Trophoblast cell (in vitro differentiated cells and primary cell): ENCODE results near the gene ZNF366. TPM values are rescaled to one million over a fixed set of nuclear protein-coding genes. Genes with fewer than 3 reads are reported as not detected.

Experiments used
- DNase-seq, 2 donors: peaks; one replicate each; pipeline ENCODE4 v3.0.0-alpha.2; 2016
- H2AFZ ChIP-seq: 2 replicates; pipeline ENCODE4 v1.6.1; 2013; ENCODE audit warnings: low read length, moderate library complexity, mild to moderate bottlenecking; ENCODE audit not compliant: insufficient read depth, poor library complexity
- H2AK5ac ChIP-seq: 2 replicates; pipeline ENCODE4 v1.6.1; 2013; ENCODE audit warnings: mild to moderate bottlenecking, low read length
- H2BK120ac ChIP-seq: 2 replicates; pipeline ENCODE4 v1.6.1; 2013; ENCODE audit warnings: low read length, mild to moderate bottlenecking, moderate library complexity; ENCODE audit not compliant: insufficient read depth, poor library complexity
- H2BK12ac ChIP-seq: 2 replicates; pipeline ENCODE4 v1.6.1; 2013; ENCODE audit warnings: mild to moderate bottlenecking, low read length, moderate library complexity
- H2BK5ac ChIP-seq: 2 replicates; pipeline ENCODE4 v1.6.1; 2013; ENCODE audit warnings: low read length, low read depth, moderate library complexity, mild to moderate bottlenecking; ENCODE audit not compliant: poor library complexity
- H3K14ac ChIP-seq: 2 replicates; pipeline ENCODE4 v1.6.1; 2013; ENCODE audit warnings: mild to moderate bottlenecking, low read length
- H3K18ac ChIP-seq: 2 replicates; pipeline ENCODE4 v1.6.1; 2013; ENCODE audit warnings: mild to moderate bottlenecking, low read length
- H3K23ac ChIP-seq: 2 replicates; pipeline ENCODE4 v1.6.1; 2013; ENCODE audit warnings: low read length
- H3K27ac ChIP-seq: 2 replicates; pipeline ENCODE4 v1.5.1; 2013; ENCODE audit warnings: low read depth, mild to moderate bottlenecking, inconsistent platforms, low read length, moderate library complexity
- H3K27me3 ChIP-seq: 2 replicates; pipeline ENCODE4 v1.6.1; 2013; ENCODE audit warnings: inconsistent platforms, mild to moderate bottlenecking, low read length, moderate library complexity; ENCODE audit not compliant: insufficient read depth
- H3K36me3 ChIP-seq, 2 experiments: 1 replicate in 1 of 2; 2 replicates in 1 of 2; pipeline ENCODE4 v1.6.1; 2013; ENCODE audit warnings: low read length in 2 of 2, mild to moderate bottlenecking in 2 of 2, moderate library complexity in 1 of 2; ENCODE audit not compliant: insufficient read depth in 2 of 2, control insufficient read depth in 1 of 2
- H3K4ac ChIP-seq: 2 replicates; pipeline ENCODE4 v1.6.1; 2013; ENCODE audit warnings: low read depth, mild to moderate bottlenecking, low read length, moderate library complexity
- H3K4me1 ChIP-seq, 2 experiments: 1 replicate in 1 of 2; 2 replicates in 1 of 2; pipeline ENCODE4 v1.6.1; 2013; ENCODE audit warnings: low read length in 2 of 2, mild to moderate bottlenecking in 2 of 2, moderate library complexity in 1 of 2; ENCODE audit not compliant: insufficient read depth in 2 of 2, control insufficient read depth in 1 of 2
- H3K4me2 ChIP-seq: 2 replicates; pipeline ENCODE4 v1.6.1; 2013; ENCODE audit warnings: inconsistent platforms, mild to moderate bottlenecking, low read length, moderate library complexity
- H3K4me3 ChIP-seq: 2 replicates; pipeline ENCODE4 v1.5.1; 2013; ENCODE audit warnings: mild to moderate bottlenecking, low read depth, low read length, inconsistent platforms
- H3K79me1 ChIP-seq: one replicate; pipeline ENCODE4 v1.6.1; 2013; ENCODE audit warnings: low read length
- H3K79me2 ChIP-seq: 2 replicates; pipeline ENCODE4 v1.6.1; 2013; ENCODE audit warnings: low read length, mild to moderate bottlenecking; ENCODE audit not compliant: control insufficient read depth, insufficient read depth, poor library complexity
- H3K9ac ChIP-seq: 2 replicates; pipeline ENCODE4 v1.6.1; 2013; ENCODE audit warnings: mild to moderate bottlenecking, low read length
- H3K9me3 ChIP-seq: 2 replicates; pipeline ENCODE4 v1.6.1; 2013; ENCODE audit warnings: low read depth, mild to moderate bottlenecking, control low read depth, inconsistent platforms, low read length; ENCODE audit not compliant: insufficient read depth
- H4K12ac ChIP-seq: 2 replicates; pipeline ENCODE4 v1.6.1; 2013; ENCODE audit warnings: low read depth, mild to moderate bottlenecking, low read length, moderate library complexity
- H4K8ac ChIP-seq: 2 replicates; pipeline ENCODE4 v1.6.1; 2013; ENCODE audit warnings: low read depth, mild to moderate bottlenecking, low read length, moderate library complexity
- H4K91ac ChIP-seq: one replicate; pipeline ENCODE4 v1.6.1; 2013; ENCODE audit warnings: low read depth, mild to moderate bottlenecking, low read length, moderate library complexity
- WGBS: extraction: QIAGEN DNeasy Blood & Tissue Kit; methylation state at CpG from one replicate; pipeline ENCODE4 v1.1.7; 2013; ENCODE audit warnings: missing lambda C conversion rate; ENCODE audit not compliant: insufficient read length, insufficient coverage; ENCODE audit errors: extremely low coverage; 5-methylcytosine and 5-hydroxymethylcytosine counted together
- polyA plus RNA-seq: library from polyadenylated mRNA; stranded (reverse); fragments of 200-250 nt; gene quantifications from 2 replicates; pipeline ENCODE4 v1.2.3, GENCODE V29; 2013

Gene ZNF366, protein sequence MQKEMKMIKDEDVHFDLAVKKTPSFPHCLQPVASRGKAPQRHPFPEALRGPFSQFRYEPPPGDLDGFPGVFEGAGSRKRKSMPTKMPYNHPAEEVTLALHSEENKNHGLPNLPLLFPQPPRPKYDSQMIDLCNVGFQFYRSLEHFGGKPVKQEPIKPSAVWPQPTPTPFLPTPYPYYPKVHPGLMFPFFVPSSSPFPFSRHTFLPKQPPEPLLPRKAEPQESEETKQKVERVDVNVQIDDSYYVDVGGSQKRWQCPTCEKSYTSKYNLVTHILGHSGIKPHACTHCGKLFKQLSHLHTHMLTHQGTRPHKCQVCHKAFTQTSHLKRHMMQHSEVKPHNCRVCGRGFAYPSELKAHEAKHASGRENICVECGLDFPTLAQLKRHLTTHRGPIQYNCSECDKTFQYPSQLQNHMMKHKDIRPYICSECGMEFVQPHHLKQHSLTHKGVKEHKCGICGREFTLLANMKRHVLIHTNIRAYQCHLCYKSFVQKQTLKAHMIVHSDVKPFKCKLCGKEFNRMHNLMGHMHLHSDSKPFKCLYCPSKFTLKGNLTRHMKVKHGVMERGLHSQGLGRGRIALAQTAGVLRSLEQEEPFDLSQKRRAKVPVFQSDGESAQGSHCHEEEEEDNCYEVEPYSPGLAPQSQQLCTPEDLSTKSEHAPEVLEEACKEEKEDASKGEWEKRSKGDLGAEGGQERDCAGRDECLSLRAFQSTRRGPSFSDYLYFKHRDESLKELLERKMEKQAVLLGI
- 0.53 and 0.68 TPM in 2 replicates for polyA plus RNA-seq

DNA sequence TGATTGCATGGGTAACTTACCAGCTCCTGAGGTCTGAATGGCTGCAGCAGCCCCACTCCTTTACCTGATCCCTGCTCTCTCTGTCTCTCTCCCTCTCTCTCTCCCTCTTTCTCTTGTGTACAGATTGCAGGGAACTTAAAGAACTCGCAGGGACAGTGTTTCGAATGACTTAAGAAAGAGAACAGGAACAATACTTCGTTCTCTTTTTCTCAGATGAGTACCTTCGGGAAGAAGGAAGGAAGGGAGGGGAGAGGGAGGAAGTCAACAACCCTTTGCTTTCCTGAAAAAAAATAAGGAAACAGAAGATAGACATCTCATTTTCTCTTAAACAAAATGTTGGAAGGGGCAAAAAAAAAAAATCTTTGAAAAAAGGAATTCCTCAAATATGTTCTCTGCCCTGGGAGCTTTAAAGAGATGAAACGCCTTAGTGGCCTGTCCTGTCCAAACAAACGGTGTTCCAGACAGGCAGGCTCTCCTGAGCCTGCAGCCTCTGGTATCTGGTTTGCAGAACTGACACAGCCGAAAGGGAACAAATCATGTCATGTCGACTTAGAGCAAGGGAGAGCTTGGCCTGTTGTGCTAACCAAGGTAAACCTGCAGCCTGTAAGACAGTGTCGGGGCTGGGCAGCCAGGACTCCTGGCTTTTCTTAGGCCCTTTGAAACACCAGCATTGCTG is at the start of gene ZNF366:
Gene ZNF366 (minus strand): TSS at position 180 of the 676 bp plus-strand sequence. CDS start 45,914 bp downstream, outside the sequence.
- peaks cover 19 to 34% of the 10 kb centered on the region in 2 experiments for H3K4me1 ChIP-seq
- H2BK5ac ChIP-seq = peak within 1 kb of the TSS; percentile 88
- no peaks in the 10 kb centered on the region for H3K36me3 ChIP-seq
- DNase-seq = no peak
- peak within 1 kb of the TSS; percentile 91 for H3K27ac ChIP-seq
- peak within 1 kb of the TSS; percentile 90 for H2BK12ac ChIP-seq
- peak within 1 kb of the TSS; percentile 42 for H3K4ac ChIP-seq
- H4K91ac ChIP-seq = peak within 1 kb of the TSS; percentile 80
- no peak within 1 kb of the TSS for H3K9ac ChIP-seq
- no peaks in the 10 kb centered on the region for H3K27me3 ChIP-seq
- no peak within 1 kb of the TSS for H3K4me3 ChIP-seq
- H4K12ac ChIP-seq = peak within 1 kb of the TSS; percentile 35
- peak within 1 kb of the TSS; percentile 77 for H3K18ac ChIP-seq
- no peaks in the 10 kb centered on the region for H3K9me3 ChIP-seq
- H3K79me1 ChIP-seq = peaks cover 45% of the 10 kb centered on the region
- peak within 1 kb of the TSS; percentile 88 for H2AK5ac ChIP-seq
- H2BK120ac ChIP-seq = peak within 1 kb of the TSS; percentile 95
- H4K8ac ChIP-seq = peak within 1 kb of the TSS; percentile 86
- peak within 1 kb of the TSS; percentile 74 for H3K14ac ChIP-seq
- no peak within 1 kb of the TSS for H3K23ac ChIP-seq
- H3K79me2 ChIP-seq = peaks cover 6% of the 10 kb centered on the region
- no CpG with 5 or more reads among the region's 9 CpGs for WGBS
- H2AFZ ChIP-seq = peak within 1 kb of the TSS; percentile 39
- H3K4me2 ChIP-seq = peak within 1 kb of the TSS; percentile 2

DNA sequence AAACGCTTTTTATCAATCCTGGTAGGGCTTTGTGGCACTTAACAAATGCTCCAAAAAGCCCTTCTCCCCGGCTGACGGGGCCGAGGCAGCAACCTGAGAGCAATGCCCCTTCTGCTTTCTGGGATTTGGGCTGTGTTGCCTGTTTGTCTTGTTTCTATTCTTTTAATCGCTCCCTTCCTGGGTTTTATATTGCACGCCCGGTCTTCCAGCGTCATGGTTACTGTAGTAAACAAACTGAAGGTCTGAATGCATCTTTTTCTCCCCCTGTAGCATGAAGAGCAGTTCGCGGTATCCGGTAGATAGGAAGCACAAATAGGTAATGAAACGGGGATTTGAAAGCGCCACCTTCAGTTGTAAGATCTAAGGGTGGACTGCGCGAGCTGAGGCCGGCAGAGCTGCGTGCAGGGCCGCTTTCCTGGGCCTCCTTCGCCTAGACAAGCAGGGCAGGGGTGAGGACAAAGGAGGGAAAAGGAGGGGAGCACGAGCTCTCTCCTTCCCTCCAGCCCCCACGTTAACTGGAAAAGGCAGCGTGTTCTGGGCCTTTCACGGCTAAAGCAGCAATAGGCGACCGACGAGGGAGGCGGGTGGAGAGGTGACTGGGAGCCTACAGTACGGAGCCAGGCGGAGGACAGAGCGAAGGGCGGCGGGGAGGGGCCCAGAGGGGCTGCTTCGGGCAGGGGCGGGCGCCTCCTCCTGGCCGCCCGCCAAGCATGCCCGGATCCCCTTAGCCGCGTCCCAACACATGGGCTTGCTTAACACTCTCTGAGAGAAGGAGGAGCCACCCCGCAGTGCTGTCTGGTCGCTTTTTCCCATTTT is 49.3 kb upstream of the ZNF366 start:
- WGBS = no CpG with 5 or more reads among the region's 42 CpGs
- Histone ChIP-seq H4K91ac (peak overlapping the region; percentile 80), H3K23ac (no peak overlapping the region), H2BK5ac (peak overlapping the region; percentile 60), H4K8ac (peak overlapping the region; percentile 79), H3K9me3 (no peaks in the 10 kb centered on the region), H3K4me3 (peak overlapping the region; percentile 46), H3K4ac (peak overlapping the region; percentile 21), H3K4me2 (peak overlapping the region; percentile 72), H2AFZ (peak overlapping the region; percentile 58), H2BK12ac (peak overlapping the region; percentile 7), H3K27me3 (no peaks in the 10 kb centered on the region), H3K79me1 (peaks cover 19% of the 10 kb centered on the region), H3K36me3 (no peaks in the 10 kb centered on the region), H3K18ac (peak overlapping the region; percentile 43), H4K12ac (peak overlapping the region; percentile 66), H3K79me2 (peaks cover 4% of the 10 kb centered on the region), H3K14ac (peak overlapping the region; percentile 77), H3K4me1 (peaks cover 4 to 15% of the 10 kb centered on the region in 2 experiments), H3K9ac (peak overlapping the region; percentile 44), H2BK120ac (peak overlapping the region; percentile 42), H3K27ac (peak overlapping the region; percentile 50), H2AK5ac (no peak overlapping the region)
- peak; percentile 81 to 90 for DNase-seq

DNA sequence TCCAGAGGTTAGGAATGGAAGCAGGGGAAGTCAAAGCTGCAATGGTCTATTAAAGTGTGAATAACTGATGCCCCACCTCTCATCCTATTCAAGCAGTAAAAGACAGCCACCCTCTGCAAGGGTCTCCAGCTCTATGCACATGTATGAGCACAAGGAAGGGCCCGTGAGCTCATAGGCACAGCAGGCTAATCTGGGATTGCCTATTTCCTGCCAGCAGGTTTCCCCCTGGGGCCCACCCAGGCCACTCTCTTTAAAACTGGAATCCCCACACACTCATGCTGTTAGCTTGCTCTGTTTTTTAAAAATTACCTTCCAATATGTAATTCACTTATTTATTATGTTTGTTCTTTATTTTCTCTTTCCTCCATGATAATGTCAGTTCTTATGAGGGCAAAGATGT is 48.7 kb upstream of the ZNF366 start:
- peak overlapping the region; percentile 52 for H2AK5ac ChIP-seq
- H3K9me3 ChIP-seq = no peaks in the 10 kb centered on the region
- peaks cover 19% of the 10 kb centered on the region for H3K79me1 ChIP-seq
- H2BK5ac ChIP-seq = no peak overlapping the region
- no peak overlapping the region for H4K91ac ChIP-seq
- H3K27ac ChIP-seq = no peak overlapping the region
- H3K4me3 ChIP-seq = no peak overlapping the region
- H3K9ac ChIP-seq = peak overlapping the region; percentile 14
- peak overlapping the region; percentile 17 for H2AFZ ChIP-seq
- no CpG with 5 or more reads among the region's 1 CpG for WGBS
- peaks cover 4% of the 10 kb centered on the region for H3K79me2 ChIP-seq
- H4K12ac ChIP-seq = no peak overlapping the region
- no peaks in the 10 kb centered on the region for H3K27me3 ChIP-seq
- no peak for DNase-seq
- H3K4ac ChIP-seq = no peak overlapping the region
- peaks cover 4 to 15% of the 10 kb centered on the region in 2 experiments for H3K4me1 ChIP-seq
- no peak overlapping the region for H2BK12ac ChIP-seq
- H2BK120ac ChIP-seq = peak overlapping the region; percentile 56
- no peak overlapping the region for H3K23ac ChIP-seq
- H3K4me2 ChIP-seq = peak overlapping the region; percentile 18
- peak overlapping the region; percentile 36 for H3K18ac ChIP-seq
- H4K8ac ChIP-seq = peak overlapping the region; percentile 13
- H3K36me3 ChIP-seq = no peaks in the 10 kb centered on the region
- peak overlapping the region; percentile 67 for H3K14ac ChIP-seq
